Stimulated activated CD4-positive, alpha-beta T cell treated with anti-CD3 and anti-CD28 coated beads, Interleukin-15, amount 100 ng/mL, for 1 hour (primary cell): ENCODE results near the gene CARMIL1.

Experiments
- DNase-seq, 2 donors: peaks; one replicate each; pipeline ENCODE4 v3.0.0-alpha.2; 2020; ENCODE audit warnings: low read depth in 1 of 2, low spot score in 1 of 2

The CARMIL1 gene

GRCh38 chr6:25498505-25498904 lies 219.3 kb downstream of the CARMIL1 start:
- DNase-seq = no peak

DNA sequence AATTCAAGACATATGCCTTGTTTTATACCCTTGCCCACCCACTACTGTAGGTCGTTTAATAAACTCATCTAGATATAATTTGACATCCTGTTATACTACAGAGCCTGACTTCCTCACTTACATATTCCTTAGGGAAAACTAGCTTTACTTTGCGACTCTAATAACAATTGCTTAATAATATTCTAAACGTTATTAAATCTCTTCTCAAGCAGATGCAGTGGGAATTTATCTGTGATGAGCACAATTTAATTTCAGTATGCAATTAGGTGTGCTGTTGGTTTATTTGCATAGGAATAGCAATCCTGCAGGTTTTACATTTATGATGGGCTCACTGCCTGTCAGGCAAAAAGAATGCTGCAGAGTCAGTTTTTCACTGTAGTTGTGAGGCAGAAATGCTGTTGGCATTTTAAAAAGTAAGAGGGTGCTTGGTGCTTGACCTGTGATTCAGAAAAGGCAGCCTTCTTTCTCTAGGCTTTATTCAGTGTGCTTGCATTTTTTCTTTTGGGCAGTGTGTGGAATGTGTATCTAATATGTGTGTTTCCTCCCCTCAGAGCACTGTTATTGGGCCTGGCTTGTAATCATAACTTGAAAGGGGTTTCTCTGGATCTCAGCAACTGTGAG lies 220.6 kb downstream of the CARMIL1 start:
- no peak for DNase-seq

GRCh38 chr6:25503686-25504085 lies 224.5 kb downstream of the CARMIL1 start:
- DNase-seq = no peak

GRCh38 chr6:25504661-25505060 lies 225.5 kb downstream of the CARMIL1 start:
- no peak for DNase-seq

- no peak for DNase-seq
Observed at GRCh38 chr6:25506020-25506419, 226.8 kb downstream of the CARMIL1 start.

- no peak for DNase-seq
Observed at GRCh38 chr6:25508051-25508450, 228.9 kb downstream of the CARMIL1 start.

GRCh38 chr6:25511376-25511775 lies 232.2 kb downstream of the CARMIL1 start:
- DNase-seq = no peak

GRCh38 chr6:25512560-25512959 lies 233.4 kb downstream of the CARMIL1 start:
- DNase-seq = no peak

DNA sequence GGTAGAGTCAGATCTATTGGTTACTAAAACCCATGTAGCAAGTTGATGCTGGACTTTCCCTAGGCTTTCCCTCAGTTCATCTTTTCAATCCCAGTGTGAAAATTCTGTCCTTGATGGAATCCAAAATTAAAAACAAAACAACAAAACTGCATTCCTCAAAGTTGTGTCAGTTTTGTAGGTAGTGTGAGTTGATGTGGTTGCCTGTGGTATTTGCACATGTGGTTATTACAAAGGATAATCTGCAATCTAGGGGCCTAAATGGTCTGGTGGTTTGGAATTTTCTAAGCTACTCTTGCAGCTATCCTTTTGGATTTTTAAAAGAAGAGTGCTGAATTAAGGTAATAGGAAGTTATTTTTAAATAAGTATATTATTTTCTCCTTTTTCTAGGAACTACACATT lies 240.7 kb downstream of the CARMIL1 start:
- no peak for DNase-seq

- no peak for DNase-seq
Observed at GRCh38 chr6:25524542-25524941, 245.4 kb downstream of the CARMIL1 start.

GRCh38 chr6:25525078-25525477 lies 245.9 kb downstream of the CARMIL1 start:
- no peak for DNase-seq

- DNase-seq = no peak
Observed at GRCh38 chr6:25534942-25535631, 255.9 kb downstream of the CARMIL1 start.

- no peak for DNase-seq
Observed at GRCh38 chr6:25535632-25536225, 256.6 kb downstream of the CARMIL1 start.

DNA sequence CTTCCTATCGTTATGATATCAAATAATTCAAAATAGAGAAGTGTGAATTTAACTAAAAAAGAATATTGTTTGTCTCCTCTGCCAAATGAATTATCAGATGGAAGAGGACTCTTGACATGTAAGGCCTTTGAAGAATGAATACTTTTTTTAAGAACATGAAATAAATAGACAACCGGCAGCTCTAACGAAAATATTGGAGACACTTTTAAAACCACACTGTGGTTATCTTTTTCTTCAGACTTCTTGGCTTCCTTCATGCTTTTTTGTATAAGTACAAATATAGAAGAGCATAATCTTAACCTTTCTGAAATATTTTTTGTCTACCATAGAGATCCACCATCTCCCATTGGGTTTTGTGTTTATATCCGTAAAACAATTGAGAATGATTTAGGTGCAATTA lies 257.6 kb downstream of the CARMIL1 start:
- DNase-seq = no peak

GRCh38 chr6:25537349-25538018 lies 258.3 kb downstream of the CARMIL1 start:
- no peak for DNase-seq

GRCh38 chr6:25541228-25541627 lies 262.1 kb downstream of the CARMIL1 start:
- DNase-seq = no peak

GRCh38 chr6:25542984-25543910 lies 264.1 kb downstream of the CARMIL1 start:
- DNase-seq = no peak

GRCh38 chr6:25544833-25545232 lies 265.7 kb downstream of the CARMIL1 start:
- DNase-seq = no peak

DNA sequence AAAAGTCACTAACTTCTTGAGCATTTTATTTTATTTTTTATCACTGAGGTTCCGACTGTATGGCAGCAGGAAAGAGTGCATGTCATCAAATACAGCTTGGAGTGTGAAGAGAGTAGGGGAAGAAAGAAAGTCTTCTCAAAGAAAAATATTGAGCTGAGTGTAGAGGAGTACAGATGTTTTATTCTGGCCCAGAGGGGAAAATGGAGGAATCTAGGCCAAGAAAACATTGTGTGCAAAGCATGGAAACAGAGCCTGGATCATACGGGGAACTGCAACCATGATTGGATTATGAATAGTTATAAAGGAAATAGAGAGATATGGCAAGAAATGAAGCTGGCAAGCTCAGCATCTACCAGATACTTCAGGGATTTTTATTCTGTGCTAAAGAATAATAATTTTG lies 268.6 kb downstream of the CARMIL1 start:
- no peak for DNase-seq

DNA sequence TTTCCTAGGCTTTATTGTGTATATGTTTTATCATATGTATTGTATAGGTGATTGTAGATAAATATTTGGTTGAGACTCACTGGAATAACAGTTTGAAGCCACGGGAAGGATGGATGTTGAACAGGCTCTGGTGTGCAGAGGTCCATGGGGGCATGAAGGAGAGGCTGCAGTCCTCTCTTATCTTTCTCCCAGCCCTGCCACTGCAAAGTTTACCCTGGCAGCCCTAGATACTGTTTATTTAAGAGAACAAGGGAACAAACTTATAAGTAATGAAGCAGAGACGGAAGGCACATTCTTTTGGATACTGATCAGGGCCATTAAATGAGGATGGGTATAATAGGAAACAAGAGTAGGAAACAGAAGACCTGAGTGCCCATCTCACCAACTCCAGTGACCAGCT lies 269.3 kb downstream of the CARMIL1 start:
- no peak for DNase-seq

- no peak for DNase-seq
Observed at GRCh38 chr6:25550631-25551030, 271.5 kb downstream of the CARMIL1 start.
